Measurements from ENCODE around the gene WDR86.

- TF ChIP-seq CTCF (conservative IDR thresholded peaks at IDR 0.05), result no peak
- no peak for TF ChIP-seq ZFX (IDR thresholded peaks at IDR 0.05)
These were observed 42.1 kb upstream of the WDR86 start for GRCh38 chr7:151451626-151452571.
